Suppressor macrophage treated with lipopolysaccharide for 4 hours (primary cell): ENCODE measurements around the gene SSR2.

Experiments
- DNase-seq: peaks from one replicate; pipeline ENCODE4 v3.0.0-alpha.2; 2020

SSR2 gene

DNA sequence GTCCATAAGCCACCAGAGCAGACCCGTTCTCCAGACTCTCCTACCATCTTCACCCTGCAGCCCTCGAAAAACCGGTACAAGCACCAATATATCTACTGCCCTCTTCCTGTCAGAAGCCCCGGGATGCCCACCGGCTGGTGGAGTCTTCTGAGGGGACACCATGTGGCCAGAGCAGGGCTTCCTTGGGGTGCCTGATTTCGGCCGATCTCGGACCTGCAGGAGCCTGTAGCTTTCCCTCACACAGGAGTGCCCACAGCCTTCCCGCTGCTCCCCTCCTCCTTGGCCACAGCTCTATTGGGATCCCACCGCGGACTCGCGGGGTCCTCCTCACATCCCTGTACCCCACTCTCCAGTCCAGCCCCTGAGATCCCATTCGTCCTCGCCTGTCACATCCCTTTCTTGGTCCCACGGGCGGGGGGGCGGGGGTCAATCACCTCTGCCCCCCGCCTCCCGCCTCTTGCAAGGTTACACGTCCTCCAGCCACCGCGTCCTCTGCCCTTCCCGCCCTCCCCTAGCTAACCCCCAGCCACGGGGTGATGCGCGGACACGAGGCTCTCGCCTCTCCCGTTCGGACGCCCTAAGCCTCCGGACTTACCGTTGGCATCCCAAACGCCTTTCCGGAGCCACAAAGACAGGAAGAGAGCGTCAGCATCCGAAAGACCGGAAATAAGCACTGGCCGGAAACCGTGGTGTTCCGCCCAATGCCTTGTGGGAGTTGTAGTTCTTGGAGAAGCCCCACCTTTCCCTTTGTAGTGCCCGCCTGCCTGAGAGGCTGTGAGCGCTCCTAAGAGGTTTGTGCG, at the start of gene SSR2:
Gene SSR2 (minus strand): TSS at position 659 of the 800 bp plus-strand sequence. CDS start 784 bp downstream, outside the sequence.
- peak; percentile 94 for DNase-seq

DNA sequence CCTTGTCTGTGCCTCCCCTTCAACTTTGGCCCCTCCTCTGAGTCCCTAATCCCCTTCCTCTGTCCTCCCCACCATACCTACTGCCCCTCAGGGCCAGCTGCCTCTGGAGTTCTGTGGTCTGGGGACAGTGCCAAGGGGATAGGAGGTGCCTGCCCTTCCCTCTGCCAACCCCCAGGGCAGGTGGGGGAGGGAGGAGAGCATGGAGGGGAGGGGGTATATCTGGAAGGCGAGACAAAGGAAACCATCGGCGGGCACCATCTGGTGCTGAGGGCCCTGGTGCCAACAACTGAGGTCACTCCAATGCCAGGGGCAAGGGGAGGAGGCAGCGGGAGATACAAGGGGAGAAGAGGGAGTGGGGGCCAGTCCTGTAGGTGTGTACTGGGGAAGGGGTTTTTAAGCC, 49.8 kb upstream of the SSR2 start:
- no peak for DNase-seq

DNA sequence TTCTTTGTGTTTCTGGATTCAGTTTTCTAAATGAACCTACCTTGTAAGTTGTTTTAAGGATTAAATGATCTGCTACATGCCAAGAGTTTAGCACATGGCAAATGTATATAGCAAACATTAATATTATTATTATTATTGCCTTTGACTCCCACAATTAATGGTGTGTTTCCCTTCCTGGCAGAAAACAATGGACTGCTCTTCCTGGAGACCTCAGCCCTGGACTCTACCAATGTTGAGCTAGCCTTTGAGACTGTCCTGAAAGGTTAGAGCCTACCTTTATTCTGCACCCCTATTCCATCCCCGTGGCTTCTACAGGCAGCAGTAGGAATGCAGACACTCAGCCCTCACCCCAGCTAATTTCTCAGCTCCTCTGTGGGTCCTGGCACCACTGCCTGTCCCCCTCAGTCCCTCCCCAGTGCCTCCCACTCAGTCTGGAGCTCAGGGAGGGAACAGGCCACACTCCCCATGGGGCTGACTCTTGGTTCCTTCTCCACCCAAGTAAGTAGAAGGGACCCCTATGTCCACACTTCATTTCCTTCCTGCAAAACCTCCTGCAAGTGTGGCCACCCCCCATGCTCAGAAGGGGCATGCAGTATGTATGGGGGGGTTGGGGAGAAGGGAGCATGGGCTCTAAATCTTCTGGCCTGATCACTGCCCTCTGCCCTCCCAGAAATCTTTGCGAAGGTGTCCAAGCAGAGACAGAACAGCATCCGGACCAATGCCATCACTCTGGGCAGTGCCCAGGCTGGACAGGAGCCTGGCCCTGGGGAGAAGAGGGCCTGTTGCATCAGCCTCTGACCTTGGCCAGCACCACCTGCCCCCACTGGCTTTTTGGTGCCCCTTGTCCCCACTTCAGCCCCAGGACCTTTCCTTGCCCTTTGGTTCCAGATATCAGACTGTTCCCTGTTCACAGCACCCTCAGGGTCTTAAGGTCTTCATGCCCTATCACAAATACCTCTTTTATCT, 49.0 kb upstream of the SSR2 start:
- no peak for DNase-seq

DNA sequence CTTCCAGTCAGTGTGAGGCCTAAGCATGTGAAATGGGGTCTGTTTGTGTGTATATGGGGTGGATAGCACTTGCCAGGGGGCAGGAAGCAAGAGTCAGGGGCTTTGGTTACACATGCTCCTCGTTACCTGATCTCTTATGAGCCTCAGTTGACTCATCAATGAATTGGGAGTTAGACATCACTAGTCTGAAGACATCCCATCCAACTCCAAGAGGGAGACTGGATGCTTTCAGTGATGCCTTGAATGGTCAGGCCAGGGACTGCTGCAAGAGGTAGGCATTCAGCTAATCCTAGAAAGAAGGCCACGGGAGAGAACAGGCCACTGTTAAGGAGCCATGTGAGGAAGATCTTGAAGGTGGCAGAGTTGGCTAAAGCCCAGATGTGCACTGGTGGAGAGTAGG, 46.5 kb upstream of the SSR2 start:
- DNase-seq, result no peak

DNA sequence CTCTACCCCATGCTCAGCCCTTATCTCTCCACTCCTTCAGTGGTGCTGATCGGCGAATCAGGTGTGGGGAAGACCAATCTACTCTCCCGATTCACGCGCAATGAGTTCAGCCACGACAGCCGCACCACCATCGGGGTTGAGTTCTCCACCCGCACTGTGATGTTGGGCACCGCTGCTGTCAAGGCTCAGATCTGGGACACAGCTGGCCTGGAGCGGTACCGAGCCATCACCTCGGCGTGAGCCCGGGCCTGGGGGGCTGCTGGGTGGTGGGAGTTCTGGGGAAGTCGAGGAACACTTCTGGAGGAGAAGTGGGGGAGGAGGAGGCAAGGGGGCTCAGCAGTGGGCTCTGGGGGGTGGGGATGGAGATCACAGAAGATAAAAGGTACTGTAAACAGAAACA, 45.1 kb upstream of the SSR2 start:
- DNase-seq, result no peak

DNA sequence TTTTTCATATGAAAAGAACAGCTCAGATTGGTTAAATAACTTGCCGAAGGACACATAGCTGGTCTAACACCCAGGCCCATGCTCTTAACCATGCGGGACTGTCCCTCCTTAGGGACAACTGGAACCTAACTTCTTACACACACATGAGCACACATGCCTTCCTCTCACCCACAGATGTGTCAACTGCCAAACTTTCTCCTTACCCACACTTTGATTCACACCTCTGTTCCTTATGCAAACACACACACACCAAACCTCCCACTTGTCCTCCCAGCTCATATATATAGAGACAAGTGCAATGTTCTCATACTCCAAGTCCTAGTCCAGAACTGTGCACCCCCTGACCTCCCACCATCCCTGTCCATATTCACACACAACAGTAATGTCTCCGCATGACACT, 44.5 kb upstream of the SSR2 start:
- no peak for DNase-seq

DNA sequence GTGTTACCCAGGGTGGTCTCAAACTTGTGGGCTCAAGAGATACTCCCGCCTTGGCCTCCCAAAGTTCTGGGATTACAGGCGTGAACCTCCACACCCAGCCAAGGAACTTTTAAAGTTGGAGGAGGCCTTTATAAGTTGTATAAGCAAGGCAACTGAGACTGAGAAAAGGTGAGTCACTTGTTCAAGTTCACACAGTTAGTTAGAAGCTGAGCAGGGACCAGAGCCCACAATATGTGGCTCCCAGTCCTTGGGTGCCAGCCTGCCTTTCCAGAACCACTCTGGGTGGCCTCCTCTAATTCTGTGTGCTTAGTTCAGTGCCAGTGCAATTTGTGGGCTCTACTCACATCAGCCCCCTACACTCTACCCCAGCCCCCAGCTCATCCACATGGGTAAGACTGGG, 43.9 kb upstream of the SSR2 start:
- DNase-seq, result no peak

DNA sequence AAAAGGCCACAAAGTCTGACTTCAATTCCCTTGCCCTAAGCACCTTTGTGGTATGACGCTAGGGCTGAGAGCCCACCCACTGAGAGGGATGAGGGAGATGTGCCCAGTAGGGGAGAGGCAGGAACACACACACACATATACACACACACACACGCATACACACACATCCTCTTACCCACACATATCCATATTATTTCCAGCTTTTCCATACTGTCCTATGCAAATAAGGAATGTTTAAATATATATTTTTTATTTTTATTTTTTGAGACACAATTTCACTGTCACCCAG, 43.2 kb upstream of the SSR2 start:
- no peak for DNase-seq

DNA sequence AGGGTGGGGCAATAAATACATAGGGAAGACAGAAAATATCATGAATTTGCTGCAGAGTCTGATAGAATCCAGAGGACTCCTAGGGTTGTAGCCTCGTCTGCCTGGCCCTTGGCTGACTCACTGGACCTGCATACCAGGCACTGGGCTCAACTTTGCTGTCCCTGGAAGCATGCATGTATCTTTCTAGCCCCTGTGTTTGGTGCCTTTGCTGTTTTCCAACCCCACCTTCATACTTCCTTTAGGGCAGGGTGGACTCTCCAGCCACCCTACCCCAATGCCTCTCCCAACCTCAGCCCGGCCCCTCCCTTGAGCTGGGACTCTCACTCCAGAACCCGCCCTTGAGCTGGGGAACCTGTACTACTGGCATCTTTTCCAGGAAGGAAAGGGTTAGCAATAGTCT, 41.4 kb upstream of the SSR2 start:
- DNase-seq, result no peak

DNA sequence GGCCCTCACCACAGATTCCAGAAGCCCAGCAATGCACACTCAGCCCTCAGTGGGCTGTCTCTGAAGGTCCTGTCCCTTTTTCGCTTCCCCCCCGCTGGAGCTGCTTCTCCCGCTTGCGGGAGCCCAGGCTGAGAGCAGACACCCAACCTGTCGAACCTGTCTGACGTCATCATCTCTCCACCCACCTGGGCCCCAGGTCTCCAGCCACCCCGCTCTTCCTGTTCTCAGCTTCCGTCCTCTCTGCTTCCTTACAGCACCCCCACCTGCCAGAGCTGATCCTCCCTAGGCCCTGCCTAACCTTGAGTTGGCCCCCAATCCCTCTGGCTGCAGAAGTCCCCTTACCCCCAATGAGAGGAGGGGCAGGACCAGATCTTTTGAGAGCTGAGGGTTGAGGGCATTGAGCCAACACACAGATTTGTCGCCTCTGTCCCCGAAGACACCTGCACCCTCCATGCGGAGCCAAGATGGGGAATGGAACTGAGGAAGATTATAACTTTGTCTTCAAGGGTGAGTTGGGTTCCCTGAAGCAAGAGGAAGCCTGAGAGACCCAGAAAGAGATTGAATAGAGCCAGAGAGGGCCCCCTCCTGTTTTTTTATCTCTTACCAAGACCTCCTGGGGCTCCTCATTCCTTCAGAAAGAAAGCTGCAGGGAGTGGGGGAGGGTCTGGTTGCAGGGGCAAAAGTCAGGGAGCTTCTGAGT, 40.3 kb upstream of the SSR2 start, which contains the start of gene RAB25:
Gene RAB25 (plus strand): TSS at position 224 of the 700 bp plus-strand sequence. CDS start 241 bp downstream, at position 465.
- DNase-seq, result no peak

DNA sequence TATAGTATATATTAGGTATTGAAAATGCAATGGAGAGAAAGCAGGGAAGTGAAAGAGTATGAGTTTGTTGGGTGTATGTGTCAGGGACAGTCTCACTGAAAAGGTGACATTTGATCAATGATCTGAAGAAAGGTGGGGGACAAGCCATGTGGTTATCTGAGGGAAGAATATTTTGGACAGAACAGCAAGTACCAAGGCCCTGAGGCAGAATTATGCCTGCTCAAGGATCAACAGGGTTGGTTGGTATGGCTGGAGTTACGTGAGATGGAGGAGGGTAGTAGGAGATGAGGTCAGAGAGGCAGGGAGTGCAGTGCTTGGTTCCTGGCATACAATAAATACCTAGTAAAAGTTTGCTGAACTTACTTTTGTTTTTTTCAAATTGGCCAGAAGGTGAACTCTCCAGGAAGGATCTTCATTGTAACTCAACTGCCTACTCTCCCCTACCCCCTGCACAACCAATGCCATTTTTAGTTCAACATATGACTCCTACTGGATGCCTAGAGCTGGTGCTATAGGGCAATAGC, 35.6 kb upstream of the SSR2 start:
- no peak for DNase-seq

DNA sequence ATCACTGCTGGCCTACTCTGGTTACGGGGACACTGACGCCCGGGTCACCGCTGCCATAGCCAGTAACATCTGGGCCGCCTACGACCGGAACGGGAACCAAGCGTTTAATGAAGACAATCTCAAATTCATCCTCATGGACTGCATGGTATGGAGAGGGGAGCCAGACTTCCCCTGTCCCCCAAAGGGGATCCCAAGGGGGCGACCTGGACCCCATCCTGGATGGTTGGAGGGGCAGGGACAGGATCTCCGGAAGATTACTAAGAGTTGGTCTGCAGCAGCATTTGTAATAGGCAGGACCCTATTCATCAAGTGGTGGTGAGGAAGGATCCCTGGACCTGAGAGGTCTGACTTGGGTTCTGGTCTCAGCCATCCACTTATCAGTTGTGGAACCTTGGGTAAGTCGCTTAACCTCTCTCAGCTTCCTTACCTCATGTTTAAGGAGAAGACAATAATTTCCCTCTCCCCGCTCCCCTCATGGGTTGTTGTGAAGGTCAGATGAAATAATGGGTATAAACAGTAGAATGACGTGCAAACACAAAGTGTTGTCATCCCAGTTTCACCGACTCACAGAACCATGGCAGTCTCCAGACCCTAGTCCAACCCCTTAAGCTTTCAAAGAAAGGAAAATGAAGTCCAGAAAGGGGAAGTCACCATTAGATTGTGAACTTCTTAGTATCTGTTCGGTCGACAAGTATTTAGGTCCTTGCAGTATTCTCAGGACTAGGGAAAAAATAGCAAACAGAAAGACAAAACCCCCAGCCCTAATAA, 34.7 kb upstream of the SSR2 start:
- peak; percentile 74 for DNase-seq

DNA sequence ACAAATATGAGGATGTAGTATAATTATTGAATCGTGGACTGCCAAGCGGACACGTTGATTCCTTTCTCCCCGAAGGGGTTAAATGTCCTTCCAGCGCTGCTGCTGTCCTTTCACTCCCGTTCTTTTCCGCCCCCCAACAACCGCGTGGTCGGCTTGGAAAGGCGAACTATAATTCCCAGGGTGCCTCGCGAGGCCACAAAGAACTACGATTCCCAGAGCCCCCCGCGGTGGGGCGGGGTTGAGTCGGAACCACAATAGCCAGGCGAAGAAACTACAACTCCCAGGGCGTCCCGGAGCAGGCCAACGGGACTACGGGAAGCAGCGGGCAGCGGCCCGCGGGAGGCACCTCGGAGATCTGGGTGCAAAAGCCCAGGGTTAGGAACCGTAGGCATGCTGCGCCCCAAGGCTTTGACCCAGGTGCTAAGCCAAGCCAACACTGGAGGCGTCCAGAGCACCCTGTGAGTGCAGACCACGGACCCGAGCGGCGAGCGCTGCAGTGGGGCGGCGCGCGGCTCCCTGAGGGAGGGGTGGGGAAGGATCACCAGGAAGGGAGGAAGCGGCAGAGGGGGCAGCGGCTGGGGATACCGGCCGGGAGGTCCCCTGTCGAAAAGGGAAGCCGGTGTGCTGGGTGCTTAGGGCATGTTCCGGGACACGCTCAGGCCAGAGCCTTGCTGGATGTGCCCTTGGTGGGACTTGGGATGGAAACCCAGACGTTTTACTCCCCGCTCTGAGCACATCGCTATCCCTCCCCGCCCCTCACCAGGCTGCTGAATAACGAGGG, 33.9 kb upstream of the SSR2 start, which contains the start of gene LAMTOR2:
Gene LAMTOR2 (plus strand): TSS at position 283 of the 781 bp plus-strand sequence. CDS start 108 bp downstream, at position 391.
- peak; percentile 98 for DNase-seq

DNA sequence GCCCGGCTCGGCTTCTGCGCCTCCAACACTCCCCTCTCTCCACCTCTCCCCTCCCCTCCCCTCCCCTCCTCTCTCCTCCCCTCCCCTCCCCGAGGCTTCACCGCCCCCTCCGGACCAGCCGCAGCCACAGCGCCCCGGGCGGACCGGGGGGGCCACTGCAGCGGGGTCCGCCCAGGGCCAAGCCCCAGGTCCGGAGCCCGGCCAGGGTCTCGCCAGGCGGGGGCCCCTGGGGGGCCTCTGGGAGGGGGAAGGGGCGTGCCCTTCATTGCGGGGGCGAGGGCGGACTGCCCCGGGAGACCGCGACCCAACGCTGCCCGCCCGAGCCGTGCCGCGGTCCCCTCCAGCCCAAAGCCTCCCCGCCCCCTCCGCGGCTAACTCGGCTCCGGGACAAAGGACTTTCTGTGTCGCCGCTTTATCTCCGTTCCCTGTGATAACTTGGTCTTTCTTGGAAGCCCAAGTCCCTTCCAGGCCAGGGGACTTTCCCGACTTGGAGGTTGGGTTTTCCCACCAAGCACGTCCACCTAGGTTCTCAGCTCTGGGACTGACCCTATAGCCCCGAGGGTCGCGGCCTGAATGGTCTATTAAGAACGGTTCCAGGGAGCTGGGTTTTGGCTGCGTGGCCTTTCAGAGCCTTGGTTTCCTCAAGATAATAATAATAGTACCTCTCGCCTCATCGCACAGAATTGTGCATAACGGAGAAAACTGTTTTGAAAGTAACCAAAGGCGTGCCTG, 33.2 kb upstream of the SSR2 start, which contains the start of gene UBQLN4:
Gene UBQLN4 (minus strand): TSS at position 31 of the 732 bp plus-strand sequence. CDS start 97 bp downstream, outside the sequence.
- peak; percentile 94 for DNase-seq

DNA sequence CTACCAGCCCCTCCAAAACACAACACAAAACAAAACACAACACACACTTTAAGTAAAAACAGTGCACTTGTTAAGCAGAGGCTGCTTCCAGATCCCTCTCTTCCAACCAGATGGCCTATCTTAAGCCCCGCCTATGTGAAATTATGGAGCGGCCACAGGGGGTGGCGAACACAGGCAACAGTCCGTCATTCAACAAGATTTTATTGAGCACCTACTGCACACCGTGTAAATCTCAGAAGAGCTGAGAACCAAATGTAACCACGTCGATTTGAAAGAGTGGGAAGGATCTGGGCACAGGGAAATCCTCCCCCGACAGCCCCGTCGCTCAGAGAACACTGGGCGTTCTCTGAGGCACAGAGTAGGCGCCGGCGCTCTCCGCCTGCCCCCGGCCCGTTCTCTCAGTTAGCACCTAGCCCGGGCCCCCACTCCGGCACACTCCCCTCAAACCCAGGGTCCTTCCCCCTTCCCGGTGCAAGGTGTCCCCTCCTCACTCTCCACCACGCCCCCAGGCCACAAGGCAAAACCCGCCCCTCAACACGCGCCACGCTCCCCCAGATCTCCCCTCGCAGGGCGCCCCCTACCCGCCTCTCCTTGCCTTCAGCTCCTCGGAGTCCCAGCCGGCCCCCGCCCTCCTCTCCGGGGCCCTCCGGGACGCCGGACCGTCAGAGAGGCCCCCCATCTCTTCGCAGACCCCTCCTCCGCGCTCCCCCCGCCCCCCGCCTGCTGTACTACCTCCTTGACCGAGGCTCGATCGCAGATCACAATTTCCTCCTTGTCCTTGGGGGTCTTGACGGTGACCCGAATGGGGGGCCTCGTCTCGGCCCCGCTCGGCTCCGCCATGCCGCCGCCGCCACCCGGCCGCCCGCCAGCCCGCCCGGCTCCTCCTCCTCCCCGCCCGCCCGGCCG, 32.4 kb upstream of the SSR2 start:
- peak; percentile 64 for DNase-seq

DNA sequence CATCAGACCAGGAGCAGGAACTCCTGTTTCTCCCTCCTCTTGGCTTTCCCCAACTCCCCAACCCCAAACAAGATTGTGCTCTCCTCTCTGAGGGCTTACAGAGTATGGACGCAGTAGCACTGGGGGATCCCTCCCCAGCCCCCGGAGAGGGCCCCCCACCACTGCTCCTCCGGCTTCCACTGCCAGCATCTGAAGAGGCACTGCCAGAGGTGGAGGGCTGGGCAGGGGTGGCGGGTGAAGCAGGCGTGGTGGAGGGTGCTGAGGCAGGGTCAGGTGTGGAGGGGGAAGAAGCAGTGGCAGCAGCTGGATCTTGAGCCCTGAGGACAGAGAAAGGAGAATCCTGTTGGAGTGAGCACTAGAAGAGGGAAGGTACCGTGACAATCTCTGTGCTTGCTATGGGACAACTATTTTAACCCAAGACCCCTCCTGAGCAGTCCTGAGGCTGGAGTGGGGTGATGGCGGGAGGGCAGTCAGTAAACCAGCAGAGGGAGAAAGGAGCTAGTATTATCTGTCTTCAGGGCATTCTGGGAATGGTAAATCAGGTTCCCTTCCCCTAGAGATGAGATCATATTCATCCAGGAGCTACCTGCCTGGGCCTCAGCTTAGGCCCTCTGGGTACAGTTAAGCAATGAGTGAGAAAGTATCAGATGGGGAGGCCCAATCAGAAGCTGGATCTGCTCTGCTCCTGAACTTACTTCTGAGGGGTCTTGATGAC, 30.4 kb upstream of the SSR2 start:
- no peak for DNase-seq

DNA sequence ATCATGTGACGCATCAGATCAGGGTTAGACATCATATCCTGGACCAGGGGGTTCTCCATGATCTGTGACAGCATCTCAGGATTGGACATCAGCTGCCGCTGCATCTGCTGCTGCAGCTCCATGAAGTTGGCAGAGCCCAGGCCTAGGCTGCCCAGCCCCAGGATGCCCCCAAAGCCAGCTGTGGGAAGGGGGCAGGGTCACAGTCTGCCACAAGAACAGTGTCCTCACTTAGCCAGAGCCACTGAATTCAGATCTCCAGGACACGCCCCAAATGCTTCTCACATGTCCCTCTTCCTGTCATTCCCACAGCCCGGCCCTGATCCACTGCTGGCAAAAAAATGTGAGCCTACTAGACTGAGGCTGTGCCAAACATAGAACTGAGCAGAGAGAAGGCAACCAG, 29.6 kb upstream of the SSR2 start:
- no peak for DNase-seq

DNA sequence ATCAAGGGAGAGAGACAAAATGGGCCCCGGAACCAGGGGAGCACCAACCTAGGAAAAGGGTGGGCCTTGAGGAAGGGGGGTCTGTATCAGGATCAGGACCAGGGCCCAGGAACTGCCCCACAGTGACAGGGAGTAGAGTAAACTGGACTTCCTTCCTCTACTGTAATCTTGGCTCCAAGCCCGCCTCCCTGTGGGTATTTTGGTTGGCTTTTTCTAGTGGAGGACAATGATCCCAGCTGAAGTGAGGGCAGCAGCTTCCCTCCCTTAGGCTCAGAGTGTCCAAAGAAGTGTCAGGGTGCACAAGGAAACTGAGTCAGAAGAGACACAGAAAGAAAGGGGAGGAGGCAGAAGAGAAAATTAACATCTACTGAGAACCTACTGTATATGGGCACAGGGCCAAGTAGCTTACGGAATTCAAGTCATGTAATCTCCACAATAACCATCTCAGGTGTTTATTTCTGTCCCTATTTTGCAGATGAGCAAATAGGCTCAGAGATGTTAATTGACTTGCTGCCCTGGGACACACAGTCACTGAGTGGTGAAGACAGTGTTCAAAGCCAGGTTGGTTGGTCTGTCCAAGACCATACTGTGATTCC, 28.0 kb upstream of the SSR2 start:
- no peak for DNase-seq
